DND-41 (cell line): ENCODE measurements around the gene PPP1R36.
"Not testable (repeated sequence)": the region's sequence is repeated elsewhere in the genome, so short reads cannot be mapped to it uniquely, and the experiment has no call there.

ENCODE experiments used
- ATAC-seq: fragments of 200-7000 bp; cut with Tn5 transposase; 3 replicates; pipeline ENCODE4 v1.9.1; 2021; ENCODE audit warnings: low read depth; ENCODE audit not compliant: insufficient read depth
- DNase-seq: peaks from one replicate; pipeline ENCODE4 v3.0.0-alpha.2; 2020
- H2AFZ ChIP-seq: 2 replicates; pipeline ENCODE4 v1.6.0; 2012; ENCODE audit warnings: low read depth, low read length
- H3K27ac ChIP-seq: 2 replicates; pipeline ENCODE4 v1.5.1; 2012; ENCODE audit warnings: low read length, inconsistent platforms
- H3K27me3 ChIP-seq: fragments of 200-600 bp; sonication (generic); 2 replicates; pipeline ENCODE4 v1.6.0; 2012; ENCODE audit warnings: low read length, mild to moderate bottlenecking, inconsistent platforms; ENCODE audit not compliant: insufficient read depth, poor library complexity
- H3K36me3 ChIP-seq: 2 replicates; pipeline ENCODE4 v1.5.1; 2012; ENCODE audit warnings: low read length, inconsistent platforms; ENCODE audit not compliant: insufficient read depth
- H3K4me1 ChIP-seq: 2 replicates; pipeline ENCODE4 v1.5.1; 2012; ENCODE audit warnings: mild to moderate bottlenecking, low read length; ENCODE audit not compliant: insufficient read depth
- H3K4me2 ChIP-seq: 2 replicates; pipeline ENCODE4 v1.6.0; 2012; ENCODE audit warnings: mild to moderate bottlenecking, moderate library complexity, low read length, inconsistent platforms; ENCODE audit not compliant: insufficient read depth
- H3K4me3 ChIP-seq, 2 experiments: fragments of 200-600 bp in 1 of 2; shearing (Covaris generic) in 1 of 2; 2 replicates each; pipeline ENCODE4 v1.5.1; 2012 to 2016; ENCODE audit warnings: inconsistent platforms in 2 of 2, low read length in 2 of 2, mild to moderate bottlenecking in 2 of 2, low read depth in 1 of 2, moderate library complexity in 1 of 2
- H3K79me2 ChIP-seq: 2 replicates; pipeline ENCODE4 v1.6.0; 2012; ENCODE audit warnings: low read length, inconsistent platforms; ENCODE audit not compliant: insufficient read depth
- H3K9ac ChIP-seq: 2 replicates; pipeline ENCODE4 v1.6.0; 2012; ENCODE audit warnings: low read depth, mild to moderate bottlenecking, inconsistent platforms, low read length, moderate library complexity
- H3K9me3 ChIP-seq: 2 replicates; pipeline ENCODE4 v1.5.1; 2012; ENCODE audit warnings: low read length, moderate library complexity, mild to moderate bottlenecking, inconsistent platforms; ENCODE audit not compliant: insufficient read depth, severe bottlenecking
- H4K20me1 ChIP-seq: 2 replicates; pipeline ENCODE4 v1.6.0; 2012; ENCODE audit warnings: low read length; ENCODE audit not compliant: insufficient read depth
- EZH2 ChIP-seq: IDR thresholded peaks from 3 replicates; pipeline ENCODE4 v1.6.1; 2012; ENCODE audit warnings: borderline replicate concordance, low read depth, mild to moderate bottlenecking, moderate library complexity, low read length, inconsistent platforms; ENCODE audit not compliant: severe bottlenecking
- TF ChIP-seq, protein P1 (sequence below): IDR thresholded peaks from 2 replicates; pipeline ENCODE4 v1.5.1; 2012; ENCODE audit warnings: borderline replicate concordance, low read length, moderate library complexity, mild to moderate bottlenecking; ENCODE audit not compliant: poor library complexity, severe bottlenecking; ENCODE audit errors: extremely low read depth

The PPP1R36 gene

DNA sequence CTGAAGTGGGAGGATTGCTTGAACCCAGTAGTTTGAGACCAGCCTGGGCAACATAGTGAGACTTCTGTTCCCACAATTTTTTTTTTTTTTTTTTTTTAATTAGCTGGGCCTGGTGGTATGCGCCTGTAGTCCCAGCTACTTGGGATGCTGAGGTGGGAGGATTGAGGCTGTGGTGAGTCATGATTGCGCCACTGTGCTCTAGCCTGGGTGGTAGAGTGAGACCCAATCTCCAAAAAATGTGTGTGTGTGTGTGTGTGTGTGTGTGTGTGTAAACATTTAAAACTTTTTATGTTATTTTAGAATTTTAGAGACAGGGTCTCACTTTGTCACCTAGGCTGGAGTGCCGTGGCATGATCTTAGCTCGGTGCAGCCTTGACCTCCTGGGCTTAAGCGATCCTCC, 6.8 kb downstream of the PPP1R36 start:
- DNase-seq = no peak
- Histone ChIP-seq H4K20me1 (no peaks in the 10 kb centered on the region), H3K4me3 (no peak overlapping the region), H3K4me2 (no peak overlapping the region), H3K4me1 (no peaks in the 10 kb centered on the region), H3K79me2 (no peaks in the 10 kb centered on the region), H3K9ac (no peak overlapping the region), H3K27me3 (peaks cover 22% of the 10 kb centered on the region), H2AFZ (no peak overlapping the region), H3K36me3 (no peaks in the 10 kb centered on the region), H3K9me3 (no peaks in the 10 kb centered on the region), H3K27ac (no peak overlapping the region)
- no peak for TF ChIP-seq EZH2
- TF ChIP-seq, protein P1, sequence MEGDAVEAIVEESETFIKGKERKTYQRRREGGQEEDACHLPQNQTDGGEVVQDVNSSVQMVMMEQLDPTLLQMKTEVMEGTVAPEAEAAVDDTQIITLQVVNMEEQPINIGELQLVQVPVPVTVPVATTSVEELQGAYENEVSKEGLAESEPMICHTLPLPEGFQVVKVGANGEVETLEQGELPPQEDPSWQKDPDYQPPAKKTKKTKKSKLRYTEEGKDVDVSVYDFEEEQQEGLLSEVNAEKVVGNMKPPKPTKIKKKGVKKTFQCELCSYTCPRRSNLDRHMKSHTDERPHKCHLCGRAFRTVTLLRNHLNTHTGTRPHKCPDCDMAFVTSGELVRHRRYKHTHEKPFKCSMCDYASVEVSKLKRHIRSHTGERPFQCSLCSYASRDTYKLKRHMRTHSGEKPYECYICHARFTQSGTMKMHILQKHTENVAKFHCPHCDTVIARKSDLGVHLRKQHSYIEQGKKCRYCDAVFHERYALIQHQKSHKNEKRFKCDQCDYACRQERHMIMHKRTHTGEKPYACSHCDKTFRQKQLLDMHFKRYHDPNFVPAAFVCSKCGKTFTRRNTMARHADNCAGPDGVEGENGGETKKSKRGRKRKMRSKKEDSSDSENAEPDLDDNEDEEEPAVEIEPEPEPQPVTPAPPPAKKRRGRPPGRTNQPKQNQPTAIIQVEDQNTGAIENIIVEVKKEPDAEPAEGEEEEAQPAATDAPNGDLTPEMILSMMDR = no peak
- ATAC-seq = no peak

DNA sequence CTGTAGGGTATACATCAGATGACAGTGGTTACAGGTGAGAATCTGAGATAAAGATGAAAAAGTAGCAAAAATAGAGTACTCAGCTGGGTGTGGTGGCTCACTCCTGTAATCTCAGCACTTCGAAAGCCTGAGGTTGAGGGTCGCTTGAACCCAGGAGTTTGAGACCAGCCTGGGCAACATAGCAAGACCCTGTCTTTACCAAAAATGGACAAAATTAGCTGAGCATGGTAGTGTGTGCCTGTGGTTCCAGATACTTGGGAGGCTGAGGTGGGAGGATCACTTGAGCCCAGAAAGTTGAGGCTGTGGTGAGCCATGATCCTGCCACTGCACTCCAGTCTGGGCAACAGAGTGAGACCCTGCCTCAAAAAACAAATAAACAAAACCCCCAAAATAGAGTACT, 8.5 kb downstream of the PPP1R36 start:
- H3K9ac ChIP-seq, H2AFZ ChIP-seq, ATAC-seq: not testable (repeated sequence)

DNA sequence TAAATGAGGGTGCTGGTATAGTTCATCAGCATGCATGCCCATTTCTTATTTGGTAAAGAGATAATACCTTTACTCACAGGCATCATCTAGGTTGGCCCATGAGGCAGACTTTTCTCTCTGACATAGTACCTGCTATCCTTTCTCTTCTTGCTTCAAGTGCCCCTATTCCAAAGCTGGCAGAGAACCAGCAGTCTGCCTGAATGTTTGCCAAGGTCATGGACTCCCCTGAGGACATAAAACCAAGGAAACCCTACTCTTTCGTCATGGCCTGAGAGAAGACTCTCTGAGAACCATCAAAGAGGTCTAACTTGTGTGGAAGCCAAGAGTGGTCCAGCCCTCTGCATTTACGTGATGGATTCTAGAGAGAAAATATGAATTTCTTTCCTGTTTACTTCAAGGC, 11.9 kb downstream of the PPP1R36 start:
- no peaks in the 10 kb centered on the region for H3K79me2 ChIP-seq
- DNase-seq = no peak
- no peak overlapping the region for H3K9ac ChIP-seq
- no peak overlapping the region for H3K4me2 ChIP-seq
- no peaks in the 10 kb centered on the region for H4K20me1 ChIP-seq
- no peak overlapping the region for H2AFZ ChIP-seq
- H3K27me3 ChIP-seq = peaks cover 8% of the 10 kb centered on the region
- ATAC-seq = no peak
- H3K4me3 ChIP-seq = no peak overlapping the region
- H3K4me1 ChIP-seq = no peaks in the 10 kb centered on the region
- H3K9me3 ChIP-seq = no peaks in the 10 kb centered on the region
- no peaks in the 10 kb centered on the region for H3K36me3 ChIP-seq
- TF ChIP-seq, protein P1 = no peak
- no peak for TF ChIP-seq EZH2
- no peak overlapping the region for H3K27ac ChIP-seq

More for the DNA sequence above, 8.5 kb downstream of the PPP1R36 start:
- H3K4me1 ChIP-seq, H3K4me2 ChIP-seq, H3K4me3 ChIP-seq, H3K9me3 ChIP-seq, H3K27ac ChIP-seq, H4K20me1 ChIP-seq, DNase-seq, H3K79me2 ChIP-seq, H3K36me3 ChIP-seq: not testable (repeated sequence)
- H3K27me3 ChIP-seq = peaks cover 17% of the 10 kb centered on the region

DNA sequence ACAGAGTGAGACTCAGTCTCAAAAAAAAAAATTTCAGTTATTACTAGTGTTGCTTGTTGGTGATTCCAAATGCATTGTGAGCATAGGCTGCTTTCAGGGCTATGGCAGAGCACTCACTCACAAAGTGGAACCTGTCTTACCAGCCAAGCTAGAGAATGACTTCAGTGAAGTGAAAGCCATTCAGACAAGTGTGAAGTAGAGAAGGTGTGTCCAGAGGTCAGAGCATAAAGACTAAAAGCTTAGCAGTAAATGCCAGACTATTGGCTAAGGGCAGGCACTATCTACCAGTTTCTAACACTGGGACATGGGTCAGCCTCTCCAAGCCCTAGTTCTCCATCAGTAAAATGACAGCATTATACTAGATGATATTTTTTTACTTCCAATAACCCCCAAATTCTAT, 12.7 kb downstream of the PPP1R36 start:
- Histone ChIP-seq H2AFZ (no peak overlapping the region), H3K4me2 (no peak overlapping the region), H3K27me3 (peaks cover 9% of the 10 kb centered on the region), H3K9me3 (no peaks in the 10 kb centered on the region), H3K27ac (no peak overlapping the region), H3K9ac (no peak overlapping the region), H3K79me2 (no peaks in the 10 kb centered on the region), H3K4me1 (no peaks in the 10 kb centered on the region), H3K4me3 (no peak overlapping the region), H4K20me1 (no peaks in the 10 kb centered on the region), H3K36me3 (no peaks in the 10 kb centered on the region)
- TF ChIP-seq, protein P1 = no peak
- no peak for TF ChIP-seq EZH2
- DNase-seq (no peak), ATAC-seq (no peak)
